Stimulated activated CD4-positive, alpha-beta T cell treated with anti-CD3 and anti-CD28 coated beads, Interleukin-15, amount 100 ng/mL, for 24 hours (primary cell): ENCODE data around the gene PSKH1.
"Not testable (repeated sequence)": the region's sequence is repeated elsewhere in the genome, so short reads cannot be mapped to it uniquely, and the experiment has no call there.

ENCODE experiments used
- DNase-seq: peaks from one replicate; pipeline ENCODE4 v3.0.0-alpha.2; 2020

Gene PSKH1

DNA sequence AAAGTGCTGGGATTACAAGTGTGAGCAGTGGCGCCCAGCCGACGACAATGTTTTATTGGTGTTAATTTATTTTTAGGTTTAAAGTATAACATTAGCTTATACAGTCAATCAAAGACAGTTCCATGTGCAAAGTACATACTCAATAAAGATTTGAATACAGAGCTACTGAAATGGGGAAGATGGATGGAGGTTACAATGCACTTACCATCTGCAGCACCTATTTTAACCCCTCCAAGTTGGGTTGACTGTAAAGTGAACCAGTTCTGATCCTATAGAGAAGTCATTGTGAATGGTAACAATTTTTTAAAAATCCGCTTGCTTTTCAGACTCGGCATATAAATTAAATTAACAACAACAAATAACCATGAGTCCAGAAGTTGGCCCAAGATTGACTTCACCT, 679 bp upstream of the PSKH1 start:
- no peak for DNase-seq

DNA sequence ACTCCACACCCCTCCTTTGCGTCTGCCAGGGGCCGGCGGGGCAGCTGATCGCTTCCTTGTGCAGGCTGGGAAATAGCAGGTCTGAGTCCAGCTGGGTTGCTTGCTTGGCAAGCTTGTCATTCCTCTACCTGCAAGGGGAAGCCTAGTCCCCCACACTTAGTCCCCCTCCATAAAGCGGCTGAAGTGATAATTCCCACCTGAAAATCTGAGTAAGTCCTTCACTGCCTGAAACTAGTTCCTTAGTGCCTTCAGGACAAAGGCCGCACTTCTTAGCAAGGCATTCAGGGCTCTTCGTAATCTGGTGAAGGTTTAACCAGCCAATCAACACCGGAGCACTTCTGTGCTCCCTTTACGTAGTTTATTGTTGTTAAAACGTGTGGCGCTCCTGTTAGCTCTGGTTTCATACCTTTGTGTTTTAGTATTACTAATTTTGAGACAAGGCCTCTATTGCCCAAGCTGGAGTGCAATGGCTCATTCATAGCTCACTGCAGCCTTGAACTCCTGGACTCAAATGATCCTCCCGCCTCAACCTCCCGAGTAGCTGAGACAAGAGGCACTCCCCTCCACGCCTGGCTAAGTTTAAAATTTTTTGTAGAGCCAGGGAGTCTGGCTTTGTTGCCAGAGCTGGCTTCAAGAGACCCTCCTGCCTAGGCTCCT, 817 bp downstream of the PSKH1 start:
- DNase-seq, result no peak

DNA sequence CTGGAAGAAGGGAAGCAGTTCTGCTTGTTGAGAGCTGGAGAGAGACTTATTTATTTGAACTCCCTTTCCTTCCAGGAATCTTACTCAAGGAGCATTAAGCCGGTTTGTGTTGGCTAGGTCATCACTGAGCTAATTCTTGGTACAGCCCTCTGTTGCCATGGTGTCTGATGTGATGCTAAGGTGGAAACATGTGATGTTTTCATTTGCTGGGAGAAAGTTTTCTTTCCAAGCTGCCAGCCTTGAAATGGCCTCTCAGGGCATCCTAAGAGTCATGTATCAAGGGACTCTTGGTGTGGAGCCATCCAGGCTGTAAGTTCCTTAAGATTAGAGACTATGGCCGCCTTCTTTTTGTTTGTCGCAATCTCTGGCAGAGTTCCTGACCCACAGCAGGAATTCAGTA, 4.2 kb downstream of the PSKH1 start:
- DNase-seq, result no peak

DNA sequence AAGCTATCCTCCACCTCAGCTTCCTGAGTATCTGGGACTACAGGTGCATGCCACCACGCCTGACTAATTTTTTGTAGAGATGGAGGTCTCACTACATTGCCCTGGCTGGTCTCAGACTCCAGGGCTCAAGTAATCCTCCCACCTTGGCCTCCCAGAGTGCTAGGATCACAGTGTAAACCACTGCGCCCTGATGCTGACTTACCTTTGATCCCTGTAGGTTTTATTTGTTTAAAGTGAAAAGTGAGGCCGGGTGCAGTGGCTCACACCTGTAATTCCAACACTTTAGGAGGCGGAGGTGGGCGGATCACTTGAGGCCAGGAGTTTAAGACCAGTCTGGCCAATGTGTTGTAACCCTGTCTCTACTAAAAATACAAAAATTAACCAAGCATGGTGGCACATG, 8.7 kb downstream of the PSKH1 start:
- no peak for DNase-seq

DNA sequence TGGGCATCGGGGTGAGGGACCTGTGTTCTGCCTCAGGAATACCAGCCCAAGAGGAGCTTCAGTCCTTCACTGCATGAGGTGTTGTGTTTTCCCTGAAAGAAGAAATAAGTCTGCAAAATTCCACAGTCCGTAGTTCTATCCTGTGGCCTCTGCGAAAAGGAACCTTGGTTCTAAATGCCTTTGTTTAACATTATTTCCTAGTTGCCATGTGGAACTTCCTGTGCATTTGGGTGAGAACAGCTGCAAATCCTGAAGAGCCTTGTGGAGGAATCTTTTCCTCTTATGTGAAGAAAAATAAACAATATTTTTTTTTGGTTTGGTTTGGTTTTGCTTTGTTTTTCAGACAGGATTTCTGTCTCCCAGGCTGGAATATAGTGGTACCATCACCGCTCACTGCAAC, 9.8 kb downstream of the PSKH1 start:
- no peak for DNase-seq

DNA sequence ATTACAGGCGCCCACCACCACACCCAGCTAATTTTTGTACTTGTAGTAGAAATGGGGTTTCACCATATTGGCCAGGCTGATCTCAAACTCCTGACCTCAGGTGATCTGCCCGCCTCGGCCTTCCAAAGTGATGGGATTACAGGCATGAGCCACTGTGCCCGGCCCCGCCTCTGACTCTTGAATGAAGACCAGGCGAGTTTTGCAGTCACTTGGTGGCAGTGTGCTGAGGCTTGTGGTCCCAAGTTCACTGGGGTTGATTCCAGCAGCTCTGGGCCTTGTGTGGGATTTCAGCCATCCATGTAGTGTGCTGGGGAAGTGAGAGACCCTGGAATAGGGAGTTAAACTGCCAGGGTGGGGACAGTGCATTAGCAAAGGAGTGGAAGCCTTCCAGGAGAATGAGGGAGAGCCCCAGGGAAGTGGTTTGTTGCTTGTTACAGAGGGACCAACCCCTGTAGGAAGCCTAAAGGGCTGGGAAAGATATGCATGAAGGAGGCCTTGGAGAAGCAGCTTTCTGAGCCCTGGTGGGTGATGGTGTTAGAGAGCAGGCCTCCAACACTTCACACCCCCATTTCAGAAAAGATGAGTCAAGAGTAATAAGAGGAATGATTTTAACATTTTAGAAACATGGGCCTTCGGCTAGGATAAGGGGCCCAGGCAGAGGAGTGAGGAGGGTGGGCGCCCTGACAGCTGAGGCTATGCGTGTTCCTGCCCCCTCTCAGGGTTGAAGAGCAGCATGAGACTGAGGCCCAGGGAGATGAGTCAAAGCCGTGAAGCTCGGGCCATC, 14.5 kb downstream of the PSKH1 start:
- no peak for DNase-seq

DNA sequence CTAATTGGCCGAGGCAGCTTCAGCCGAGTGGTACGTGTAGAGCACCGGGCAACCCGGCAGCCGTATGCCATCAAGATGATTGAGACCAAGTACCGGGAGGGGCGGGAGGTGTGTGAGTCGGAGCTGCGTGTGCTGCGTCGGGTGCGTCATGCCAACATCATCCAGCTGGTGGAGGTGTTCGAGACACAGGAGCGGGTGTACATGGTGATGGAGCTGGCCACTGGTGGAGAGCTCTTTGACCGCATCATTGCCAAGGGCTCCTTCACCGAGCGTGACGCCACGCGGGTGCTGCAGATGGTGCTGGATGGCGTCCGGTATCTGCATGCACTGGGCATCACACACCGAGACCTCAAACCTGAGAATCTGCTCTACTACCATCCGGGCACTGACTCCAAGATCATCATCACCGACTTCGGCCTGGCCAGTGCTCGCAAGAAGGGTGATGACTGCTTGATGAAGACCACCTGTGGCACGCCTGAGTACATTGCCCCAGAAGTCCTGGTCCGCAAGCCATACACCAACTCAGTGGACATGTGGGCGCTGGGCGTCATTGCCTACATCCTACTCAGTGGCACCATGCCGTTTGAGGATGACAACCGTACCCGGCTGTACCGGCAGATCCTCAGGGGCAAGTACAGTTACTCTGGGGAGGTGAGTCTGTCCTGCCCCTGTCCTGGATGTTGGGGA, 16.1 kb downstream of the PSKH1 start:
- DNase-seq, result no peak

DNA sequence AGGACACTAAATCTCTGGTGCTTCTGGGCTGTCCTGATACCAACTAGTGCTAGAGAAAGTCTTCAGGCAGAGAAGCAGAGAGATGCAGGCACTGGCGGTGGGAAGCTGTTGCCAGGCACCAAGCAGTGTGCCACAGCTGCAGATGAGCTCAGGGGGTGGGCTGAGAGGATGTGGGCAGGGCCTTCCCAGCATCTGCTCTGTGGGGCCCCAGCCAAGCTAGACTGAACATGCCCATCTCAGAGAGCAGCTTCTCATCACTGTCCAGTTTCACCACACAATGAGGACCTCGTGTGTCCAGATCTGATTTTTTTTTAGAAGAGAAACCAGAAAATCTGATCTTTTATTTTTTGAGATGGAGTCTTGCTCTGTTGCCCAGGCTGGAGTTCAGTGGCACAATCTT, 17.1 kb downstream of the PSKH1 start:
- DNase-seq, result no peak

DNA sequence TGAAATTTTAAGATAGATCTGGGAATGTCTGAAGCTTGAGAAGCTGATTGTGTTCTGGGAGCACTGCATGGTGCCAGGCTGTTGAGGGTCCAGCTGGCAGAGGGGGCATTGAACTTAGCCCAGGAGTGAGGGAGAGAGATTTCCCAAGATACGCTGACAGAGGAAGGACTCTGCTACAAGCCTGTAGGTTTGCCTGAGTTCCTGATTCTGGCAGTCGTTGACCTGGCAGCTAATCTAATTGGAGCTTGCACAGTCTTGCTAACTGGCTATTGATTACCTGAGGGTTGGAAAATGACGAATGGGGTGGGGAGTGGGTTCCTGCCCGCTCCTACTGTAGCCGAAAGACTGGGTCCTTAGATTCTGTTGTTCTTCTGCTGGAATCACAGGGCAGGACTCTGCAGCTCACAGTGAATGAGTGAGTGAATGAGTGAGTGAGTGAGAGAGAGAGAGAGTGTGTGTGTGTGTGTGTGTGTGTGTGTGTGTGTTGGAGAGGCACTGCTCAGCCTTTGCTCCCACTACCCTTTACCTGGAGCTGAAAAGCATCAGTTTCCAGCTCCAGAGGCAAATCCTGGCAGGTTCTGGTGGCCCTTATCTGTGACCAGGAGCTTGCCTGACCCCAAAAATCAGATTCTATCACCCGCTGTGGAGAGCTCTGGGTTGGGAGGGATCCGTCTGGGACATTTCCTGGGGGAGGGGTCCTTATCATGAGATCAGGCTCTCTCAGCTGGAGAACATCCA, 21.9 kb downstream of the PSKH1 start:
- no peak for DNase-seq

DNA sequence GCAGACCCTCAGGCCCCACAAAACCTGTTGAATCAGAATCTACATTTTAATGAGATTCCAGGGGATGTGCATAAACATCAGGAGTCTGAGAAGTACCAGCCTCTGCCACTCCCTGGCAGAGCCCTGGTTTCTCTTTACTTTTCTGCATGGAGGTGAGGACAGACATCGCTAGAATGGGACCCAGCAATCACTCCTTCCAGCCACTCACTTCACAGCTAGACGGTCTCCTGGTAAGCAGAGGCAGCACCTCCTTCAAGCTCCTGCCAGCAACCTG, 22.4 kb downstream of the PSKH1 start:
- not testable (repeated sequence) for DNase-seq

DNA sequence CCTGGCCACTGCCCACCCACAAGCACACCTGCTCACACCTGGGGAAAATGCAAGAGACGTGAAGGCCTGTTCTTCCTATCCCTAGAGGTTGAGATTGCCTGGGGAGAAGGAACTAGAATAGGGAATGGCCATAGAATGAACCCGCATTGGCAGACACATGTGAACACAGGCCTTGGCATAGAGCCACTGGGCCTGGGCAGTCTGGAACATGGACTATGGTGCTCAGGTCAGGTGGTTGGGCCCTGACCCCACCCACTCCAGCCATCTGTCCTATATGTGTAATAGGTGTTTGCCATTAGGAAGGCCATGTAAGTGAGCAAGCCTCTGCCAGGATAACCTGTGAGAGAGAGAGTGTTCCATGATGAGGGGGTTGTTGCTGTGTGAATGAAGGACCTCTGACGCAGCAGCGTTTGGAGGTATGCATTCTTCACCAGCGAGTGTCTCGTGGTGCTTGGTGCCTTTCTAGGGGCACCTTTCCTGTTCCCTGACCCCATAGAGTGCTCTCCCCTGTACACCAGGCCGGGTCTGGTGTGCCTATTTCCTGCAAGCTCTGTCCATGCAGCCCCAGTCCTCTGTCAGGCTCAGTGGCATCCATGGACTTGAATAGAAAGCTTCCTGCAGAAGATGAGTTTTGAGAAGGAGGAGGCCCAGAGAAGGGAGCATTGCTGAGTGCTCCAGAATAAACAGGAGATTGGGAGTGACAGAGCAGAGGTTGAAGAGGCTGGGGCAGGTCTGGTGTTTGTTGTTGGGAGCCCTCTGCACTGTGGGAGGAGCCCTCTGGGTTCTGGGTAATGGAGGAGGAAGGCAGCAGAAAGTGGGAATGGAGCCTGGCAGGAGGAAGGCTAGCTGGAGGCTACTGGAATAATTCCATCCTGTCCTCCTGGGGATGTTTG, 23.0 kb downstream of the PSKH1 start:
- DNase-seq, result no peak

DNA sequence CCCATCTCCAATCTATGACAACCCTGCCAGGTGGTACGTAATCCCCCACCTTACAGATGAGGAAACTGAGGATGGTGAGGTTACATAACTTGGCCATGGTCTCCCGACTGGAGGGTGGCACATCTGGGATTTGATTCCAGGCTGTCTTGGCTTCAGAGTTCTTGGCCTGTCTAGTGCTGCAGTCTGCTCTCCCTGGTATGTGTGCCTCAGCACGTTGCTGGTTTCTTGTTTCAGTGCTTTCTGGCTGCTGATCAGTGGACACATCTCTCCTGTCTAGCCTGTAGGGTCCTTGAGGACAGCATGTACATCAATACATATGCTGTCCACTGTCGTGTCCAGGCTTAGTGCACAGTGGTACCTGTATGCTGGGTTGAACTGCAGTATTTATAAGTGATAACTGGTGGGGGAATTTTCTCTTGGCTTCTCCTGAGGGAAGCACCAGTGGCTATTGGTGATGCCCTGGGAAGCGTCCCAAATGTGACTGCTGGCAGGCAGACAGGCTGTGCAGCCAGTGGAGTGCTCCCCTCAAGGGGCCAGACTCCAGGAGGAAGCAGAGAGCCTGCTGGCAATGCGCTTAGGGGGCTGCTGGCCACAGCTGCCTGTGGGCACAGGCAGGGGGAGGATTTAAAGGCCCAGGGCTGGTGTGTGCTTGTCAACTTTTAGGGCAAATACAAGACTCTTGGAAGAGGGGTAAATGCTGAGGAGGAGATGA, 24.2 kb downstream of the PSKH1 start:
- no peak for DNase-seq

DNA sequence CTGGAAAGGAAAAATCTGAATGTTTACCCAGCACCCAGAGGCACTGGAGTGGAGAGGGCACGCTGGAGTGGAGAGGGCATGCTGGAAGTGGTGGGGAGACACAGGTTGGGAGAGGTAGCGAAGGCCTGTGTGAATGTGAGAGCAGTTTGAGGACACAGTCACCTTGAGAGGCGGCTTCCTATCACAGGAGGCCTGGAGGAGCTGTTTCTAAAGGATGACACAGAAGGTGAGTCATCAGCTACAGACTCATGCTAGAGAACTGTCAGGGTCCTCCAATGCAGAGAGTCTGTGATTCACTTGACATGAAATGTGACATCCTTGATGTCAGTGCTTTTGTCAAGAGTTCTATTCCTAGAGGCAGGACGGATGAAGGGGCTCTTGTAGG, 24.8 kb downstream of the PSKH1 start:
- peak; percentile 68 for DNase-seq

DNA sequence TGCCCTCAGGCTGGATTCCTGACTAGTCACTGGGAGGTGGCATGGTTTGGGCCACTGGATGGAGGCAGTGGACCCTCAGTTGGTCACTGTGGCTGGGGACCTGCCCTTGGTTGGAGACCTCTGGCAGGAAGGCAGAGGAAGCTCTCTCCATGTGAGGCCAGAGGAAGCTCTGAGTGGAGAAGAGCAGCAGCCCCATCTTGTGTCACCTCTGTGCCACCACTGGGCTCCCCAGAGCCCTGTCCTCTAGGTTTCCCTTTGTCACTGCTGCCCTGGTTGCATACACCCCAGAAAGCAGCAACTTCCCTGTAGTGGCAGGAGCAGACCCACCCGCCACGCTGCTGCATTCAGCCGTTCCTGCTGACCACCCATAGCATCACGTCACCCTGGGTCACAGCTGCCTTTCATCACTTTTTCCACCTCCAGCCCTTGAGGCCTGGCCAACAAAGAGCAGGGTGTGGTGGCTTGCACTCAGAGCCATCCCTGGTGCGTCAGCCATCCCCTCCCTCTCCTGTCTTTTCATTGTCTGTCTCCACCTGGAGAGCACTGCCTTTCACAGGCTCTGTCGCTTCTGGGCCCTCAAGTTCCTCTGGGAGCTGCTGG, 26.7 kb downstream of the PSKH1 start:
- DNase-seq, result no peak

DNA sequence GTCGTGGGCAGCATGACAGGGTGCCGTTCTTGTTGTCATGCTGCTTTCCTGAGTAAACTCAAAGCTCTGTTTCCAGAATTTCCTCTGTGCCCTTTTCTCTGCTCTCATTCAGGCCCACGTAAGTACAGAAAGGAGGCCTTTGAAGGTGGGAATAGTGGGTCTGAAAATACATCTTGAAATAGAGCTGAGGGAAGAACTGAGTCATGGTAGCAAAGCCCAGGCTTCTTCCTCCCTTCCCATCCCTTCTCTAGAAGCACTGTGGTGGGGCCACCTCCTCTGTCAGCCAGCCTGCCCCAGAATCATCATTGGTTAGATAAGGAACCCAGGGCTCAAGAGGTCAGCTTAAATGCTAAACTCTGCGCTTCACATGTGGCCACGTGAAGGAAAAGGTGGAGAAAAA, 29.2 kb downstream of the PSKH1 start:
- DNase-seq, result no peak

DNA sequence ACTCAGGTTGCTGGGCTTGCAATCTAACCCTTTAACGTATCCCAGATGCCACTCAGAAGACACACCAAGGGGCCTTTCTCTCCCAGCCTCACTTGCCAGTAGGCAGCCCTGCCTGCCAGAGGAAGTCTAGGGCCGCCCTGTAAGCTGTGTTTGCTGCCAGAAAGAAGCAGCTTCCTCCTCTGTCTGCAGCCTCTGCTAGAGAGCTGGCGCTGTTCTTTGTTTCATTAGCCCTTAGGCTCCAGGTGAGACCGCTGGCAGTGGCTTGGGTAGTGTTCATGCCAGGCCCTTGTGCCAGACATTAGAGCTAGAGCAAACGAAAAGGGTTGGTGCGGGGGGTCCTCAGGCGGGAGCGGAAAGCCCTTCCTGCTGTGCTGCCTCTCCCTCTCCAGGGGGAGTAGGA, 29.7 kb downstream of the PSKH1 start:
- no peak for DNase-seq

DNA sequence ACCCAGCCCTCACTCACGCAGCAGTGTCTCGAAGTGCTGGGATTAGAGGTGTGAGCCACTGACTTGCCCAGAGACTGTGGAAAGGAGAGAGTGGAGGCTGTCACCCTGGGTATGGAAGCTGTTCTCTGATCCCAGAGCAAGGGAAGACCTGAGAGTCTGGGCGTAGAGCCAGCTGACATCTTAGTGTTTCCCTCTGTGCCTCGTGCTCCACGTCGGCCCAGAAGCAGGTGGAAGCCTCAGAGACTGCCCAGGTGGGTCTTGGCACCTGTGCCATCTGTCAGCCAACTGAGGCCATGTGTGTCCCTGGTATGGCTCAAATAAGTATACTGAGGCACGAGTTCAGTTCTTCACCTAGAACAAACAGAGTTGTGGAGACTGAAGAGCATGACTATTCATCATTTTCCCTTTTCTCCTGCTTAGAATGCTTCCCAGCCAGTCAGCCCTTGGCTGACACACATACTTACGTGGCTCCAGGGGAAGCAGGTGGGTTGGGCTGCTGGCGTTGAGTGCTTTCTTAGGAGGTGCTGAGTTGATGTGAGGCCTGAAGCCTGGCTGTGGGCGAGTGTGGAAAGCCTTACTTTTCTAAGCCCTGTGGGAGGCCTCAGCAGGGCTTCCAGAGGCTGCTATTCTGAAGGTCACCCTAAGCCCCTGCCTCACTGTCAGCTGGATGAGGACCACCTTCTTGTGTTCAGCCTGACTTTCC, 30.5 kb downstream of the PSKH1 start:
- no peak for DNase-seq

DNA sequence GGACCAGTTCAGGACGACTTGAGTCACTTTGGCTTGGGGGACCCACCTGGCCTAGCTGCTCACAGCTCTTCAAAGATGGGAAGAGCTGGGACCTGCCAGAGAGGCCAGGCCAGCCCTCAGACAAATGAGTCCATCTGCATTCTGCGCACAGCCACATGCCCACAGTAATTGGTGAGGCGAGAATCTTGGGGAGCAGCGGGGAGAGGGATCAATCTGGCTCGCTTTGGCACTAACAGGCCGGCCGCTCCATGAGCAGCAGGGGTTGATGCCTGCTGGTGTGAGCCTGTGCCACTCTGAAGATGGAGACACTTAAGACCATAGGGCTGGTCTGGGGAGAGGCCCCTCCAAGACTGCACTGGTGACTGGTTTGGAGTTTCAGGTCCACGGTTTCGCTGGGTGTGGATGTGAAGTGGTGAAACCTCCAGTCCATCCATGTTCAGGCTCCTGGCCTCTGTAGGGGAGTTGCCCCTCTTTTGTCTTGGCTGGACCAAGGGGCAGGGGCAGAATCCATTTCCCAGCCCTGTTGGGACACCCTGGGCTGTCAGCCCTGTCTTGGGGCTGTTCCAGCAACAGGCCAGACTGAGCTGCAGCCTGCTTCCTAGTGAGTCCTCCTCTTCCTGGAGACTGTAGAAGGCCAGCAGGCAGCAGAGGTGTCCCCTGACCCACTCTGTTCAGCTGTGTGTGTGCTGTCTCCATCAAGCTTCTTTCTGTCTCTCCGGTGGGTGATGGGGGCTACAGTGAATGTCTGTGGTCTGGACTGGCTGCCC, 31.3 kb downstream of the PSKH1 start:
- no peak for DNase-seq

DNA sequence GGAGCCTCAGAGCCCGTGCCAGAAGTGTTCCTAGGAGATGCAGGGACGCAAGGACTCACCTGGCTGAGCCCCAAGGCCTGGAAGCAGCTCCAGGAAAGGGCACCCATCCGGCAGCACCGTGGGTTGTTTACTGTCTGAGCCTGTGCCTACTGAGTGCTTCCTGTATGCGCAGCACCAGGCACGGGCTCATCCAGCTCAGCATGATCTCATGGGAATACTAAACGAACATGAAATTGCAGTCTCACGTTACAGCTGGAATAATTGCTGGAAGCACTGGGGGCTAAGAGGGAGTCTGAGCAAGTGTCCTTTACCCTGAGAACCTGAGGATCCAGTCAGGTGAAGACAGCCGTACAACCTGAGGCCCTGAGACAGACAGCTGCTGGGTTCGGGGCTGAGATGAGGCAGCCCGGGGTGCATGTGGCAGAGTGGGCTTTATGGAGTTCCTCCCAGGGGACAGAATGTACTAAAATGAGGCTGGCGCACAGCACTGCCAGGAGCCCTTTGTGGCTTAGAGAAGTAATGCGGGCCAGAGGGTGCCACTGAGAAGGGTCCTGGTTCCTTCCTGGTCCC, 33.2 kb downstream of the PSKH1 start:
- no peak for DNase-seq
